ENCODE measurements around the gene DENND2A. TPM values are rescaled to one million over a fixed set of nuclear protein-coding genes. Genes with fewer than 3 reads are reported as not detected.

DENND2A gene
- total and polyA plus RNA-seq, 10 of the 15 experiments (the other 5 are each of a cell fraction or from before 2014, with no cell fraction given): 0.01 TPM; not detected in 9

DNA sequence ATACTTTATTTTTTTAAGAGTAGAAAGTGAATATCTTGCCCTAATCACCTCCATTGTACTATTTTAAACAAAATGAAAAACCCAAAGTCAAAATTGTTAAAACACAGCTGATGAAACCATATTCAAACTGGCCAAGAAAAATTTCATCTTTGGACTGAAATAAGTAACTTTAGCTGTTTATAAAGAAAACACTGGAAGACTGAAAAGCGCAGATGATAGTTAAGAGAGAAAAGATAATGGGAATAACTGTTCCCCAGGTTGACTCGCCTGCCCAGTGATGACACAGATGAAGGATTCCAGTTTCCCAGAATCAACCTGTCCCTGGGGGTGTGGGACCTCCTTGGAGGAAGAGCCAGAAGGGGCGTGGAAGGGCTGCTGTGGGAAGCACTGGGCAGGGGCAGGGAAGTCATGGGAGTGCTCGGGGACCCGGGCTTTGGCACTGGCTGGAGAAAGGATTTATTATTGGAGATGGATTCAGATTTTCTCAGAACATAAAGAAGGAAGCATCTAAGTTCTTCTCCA, 43.1 kb downstream of the DENND2A start (continued):
- TF ChIP-seq, protein P1, sequence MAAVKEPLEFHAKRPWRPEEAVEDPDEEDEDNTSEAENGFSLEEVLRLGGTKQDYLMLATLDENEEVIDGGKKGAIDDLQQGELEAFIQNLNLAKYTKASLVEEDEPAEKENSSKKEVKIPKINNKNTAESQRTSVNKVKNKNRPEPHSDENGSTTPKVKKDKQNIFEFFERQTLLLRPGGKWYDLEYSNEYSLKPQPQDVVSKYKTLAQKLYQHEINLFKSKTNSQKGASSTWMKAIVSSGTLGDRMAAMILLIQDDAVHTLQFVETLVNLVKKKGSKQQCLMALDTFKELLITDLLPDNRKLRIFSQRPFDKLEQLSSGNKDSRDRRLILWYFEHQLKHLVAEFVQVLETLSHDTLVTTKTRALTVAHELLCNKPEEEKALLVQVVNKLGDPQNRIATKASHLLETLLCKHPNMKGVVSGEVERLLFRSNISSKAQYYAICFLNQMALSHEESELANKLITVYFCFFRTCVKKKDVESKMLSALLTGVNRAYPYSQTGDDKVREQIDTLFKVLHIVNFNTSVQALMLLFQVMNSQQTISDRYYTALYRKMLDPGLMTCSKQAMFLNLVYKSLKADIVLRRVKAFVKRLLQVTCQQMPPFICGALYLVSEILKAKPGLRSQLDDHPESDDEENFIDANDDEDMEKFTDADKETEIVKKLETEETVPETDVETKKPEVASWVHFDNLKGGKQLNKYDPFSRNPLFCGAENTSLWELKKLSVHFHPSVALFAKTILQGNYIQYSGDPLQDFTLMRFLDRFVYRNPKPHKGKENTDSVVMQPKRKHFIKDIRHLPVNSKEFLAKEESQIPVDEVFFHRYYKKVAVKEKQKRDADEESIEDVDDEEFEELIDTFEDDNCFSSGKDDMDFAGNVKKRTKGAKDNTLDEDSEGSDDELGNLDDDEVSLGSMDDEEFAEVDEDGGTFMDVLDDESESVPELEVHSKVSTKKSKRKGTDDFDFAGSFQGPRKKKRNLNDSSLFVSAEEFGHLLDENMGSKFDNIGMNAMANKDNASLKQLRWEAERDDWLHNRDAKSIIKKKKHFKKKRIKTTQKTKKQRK (IDR thresholded peaks at IDR 0.05; ENCODE audit: low read depth, low read length): no peak
- TF ChIP-seq, protein P2, sequence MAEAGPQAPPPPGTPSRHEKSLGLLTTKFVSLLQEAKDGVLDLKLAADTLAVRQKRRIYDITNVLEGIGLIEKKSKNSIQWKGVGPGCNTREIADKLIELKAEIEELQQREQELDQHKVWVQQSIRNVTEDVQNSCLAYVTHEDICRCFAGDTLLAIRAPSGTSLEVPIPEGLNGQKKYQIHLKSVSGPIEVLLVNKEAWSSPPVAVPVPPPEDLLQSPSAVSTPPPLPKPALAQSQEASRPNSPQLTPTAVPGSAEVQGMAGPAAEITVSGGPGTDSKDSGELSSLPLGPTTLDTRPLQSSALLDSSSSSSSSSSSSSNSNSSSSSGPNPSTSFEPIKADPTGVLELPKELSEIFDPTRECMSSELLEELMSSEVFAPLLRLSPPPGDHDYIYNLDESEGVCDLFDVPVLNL (IDR thresholded peaks at IDR 0.05; ENCODE audit: low read depth, low read length): no peak
- TF ChIP-seq BACH1 (IDR thresholded peaks at IDR 0.05; ENCODE audit: borderline replicate concordance) (no peak), NRF1 (conservative IDR thresholded peaks at IDR 0.05; ENCODE audit: low read depth, low read length) (no peak)
- TF ChIP-seq, protein P3, sequence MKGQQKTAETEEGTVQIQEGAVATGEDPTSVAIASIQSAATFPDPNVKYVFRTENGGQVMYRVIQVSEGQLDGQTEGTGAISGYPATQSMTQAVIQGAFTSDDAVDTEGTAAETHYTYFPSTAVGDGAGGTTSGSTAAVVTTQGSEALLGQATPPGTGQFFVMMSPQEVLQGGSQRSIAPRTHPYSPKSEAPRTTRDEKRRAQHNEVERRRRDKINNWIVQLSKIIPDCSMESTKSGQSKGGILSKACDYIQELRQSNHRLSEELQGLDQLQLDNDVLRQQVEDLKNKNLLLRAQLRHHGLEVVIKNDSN (IDR thresholded peaks at IDR 0.05; ENCODE audit: borderline replicate concordance, extremely low read length, insufficient read depth, low read depth, low read length): no peak

All from GM12878 (cell line).